Superior temporal gyrus (tissue), 1 donor: ENCODE results near the gene IMPG1.

Experiments
- DNase-seq: peaks from one replicate; pipeline ENCODE4 v3.0.0-alpha.2; 2016; ENCODE audit errors: extremely low spot score

Gene IMPG1

GRCh38 chr6:75892384-75892783 is 180.1 kb downstream of the IMPG1 start:
- DNase-seq: no peak

GRCh38 chr6:75884822-75885221 is 187.6 kb downstream of the IMPG1 start:
- no peak for DNase-seq

- DNase-seq: no peak
These were observed 189.7 kb downstream of the IMPG1 start for GRCh38 chr6:75882734-75883133.

- no peak for DNase-seq
These were observed 192.2 kb downstream of the IMPG1 start for GRCh38 chr6:75880305-75880704.

- no peak for DNase-seq
These were observed 196.3 kb downstream of the IMPG1 start for GRCh38 chr6:75876152-75876551.

GRCh38 chr6:75874224-75874623 is 198.2 kb downstream of the IMPG1 start:
- no peak for DNase-seq
